GM19035 (cell line): Measurements from ENCODE around the gene SMPD3.

Experiments used
- ATAC-seq: cut with Tn5 transposase; IDR thresholded peaks from one replicate; pipeline ENCODE4 v1.9.1; 2021; ENCODE audit not compliant: unreplicated experiment

SMPD3 gene

DNA sequence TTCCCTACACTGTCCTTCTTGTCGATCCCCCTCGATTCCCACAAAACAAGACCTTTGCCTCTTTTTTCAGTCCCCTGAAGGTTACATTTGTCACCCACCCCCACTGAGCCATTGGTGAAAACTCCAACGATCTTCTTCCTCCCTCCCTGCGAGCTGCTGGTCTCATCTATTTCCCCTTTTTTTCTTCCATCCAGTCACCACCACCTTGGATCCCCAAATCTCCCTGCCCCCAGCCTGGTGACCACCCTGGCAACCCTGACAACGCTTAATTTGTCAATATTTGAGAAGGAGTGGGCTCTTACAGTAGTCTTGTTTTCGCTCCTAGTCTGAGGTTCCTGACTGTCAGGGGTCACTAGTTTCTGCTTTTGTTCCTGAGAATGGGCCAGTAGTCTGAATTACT is 62.9 kb downstream of the SMPD3 start:
- no peak for ATAC-seq

DNA sequence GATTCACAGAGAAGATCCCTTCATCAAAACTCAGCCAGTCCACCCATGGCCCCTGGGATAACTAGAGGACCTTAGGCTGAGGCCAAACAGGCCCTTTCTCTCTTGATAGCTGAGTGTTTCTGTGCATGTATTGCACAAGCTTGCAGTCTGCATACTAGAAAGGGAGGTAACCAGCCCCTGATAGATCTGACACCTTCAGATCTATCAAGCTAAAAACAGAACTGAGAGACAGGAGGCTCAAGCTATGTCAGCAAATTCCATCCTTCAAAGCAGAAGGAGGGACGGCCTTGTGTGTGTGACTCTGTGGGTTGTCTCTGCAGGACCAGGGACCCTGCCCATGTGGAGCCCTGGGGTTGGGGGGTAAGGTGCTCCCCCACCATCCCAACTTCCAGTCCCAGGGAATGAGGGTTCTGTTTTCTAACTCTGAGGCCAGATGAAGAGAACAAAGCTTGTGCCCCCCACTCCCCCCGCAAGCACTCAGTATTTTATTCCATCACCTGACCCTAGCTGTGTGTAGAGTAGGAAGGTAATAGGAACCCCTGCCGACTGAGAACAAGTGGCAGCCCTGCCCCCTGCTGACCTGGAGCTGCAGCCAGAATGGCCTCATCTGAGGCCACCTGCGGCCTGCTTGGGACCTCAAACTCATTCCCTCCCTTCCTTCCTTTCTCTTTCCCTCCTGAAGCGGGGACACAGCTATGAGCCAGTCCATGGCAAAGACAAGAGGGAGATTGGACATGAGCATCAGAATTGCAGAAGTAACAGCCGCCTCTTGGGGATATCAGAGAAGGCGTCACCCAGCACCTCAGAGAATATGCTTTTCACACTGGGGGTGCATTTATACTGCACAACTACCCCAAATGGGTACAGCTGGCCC is 63.8 kb downstream of the SMPD3 start:
- no peak for ATAC-seq

DNA sequence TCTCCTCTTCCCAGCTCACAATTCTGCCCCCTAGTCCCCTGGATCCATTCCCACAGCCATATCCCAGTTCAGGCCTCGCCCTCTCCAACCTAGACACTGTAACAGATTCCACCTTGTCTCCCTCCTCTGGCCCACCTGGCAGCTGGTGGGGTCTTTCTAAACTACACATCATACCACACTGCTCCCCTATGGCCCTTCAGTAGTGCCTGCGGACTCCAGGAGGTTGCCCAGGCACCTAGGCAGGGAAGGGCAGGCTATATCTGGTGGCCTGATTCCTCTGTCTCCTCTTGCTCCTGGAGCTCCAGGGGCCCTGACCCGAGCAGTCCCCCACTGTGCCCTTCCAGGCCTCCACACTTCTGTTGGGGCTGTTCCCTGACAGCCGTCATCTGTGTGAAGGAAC is 64.5 kb downstream of the SMPD3 start:
- ATAC-seq, result no peak

DNA sequence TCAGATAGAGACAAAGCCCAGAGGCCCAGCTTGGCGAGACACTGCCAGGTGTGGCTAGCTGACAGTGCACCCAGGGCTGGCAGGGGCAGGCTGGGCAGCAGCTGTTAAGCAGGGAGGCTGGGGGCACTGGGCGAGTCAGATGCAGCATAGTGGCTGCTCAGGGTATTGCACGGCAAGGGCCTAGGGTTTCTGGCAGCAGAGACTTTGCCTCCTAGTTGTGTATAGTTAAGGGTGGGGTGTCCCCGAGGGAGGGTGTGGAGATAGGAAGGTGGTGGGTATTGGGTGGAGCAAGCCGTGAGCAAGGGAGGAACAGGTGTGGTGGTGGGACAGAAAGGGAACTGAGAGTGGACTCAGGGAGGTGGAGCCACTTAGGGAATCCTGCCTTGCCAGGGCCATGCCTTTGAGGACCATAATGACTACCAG is 66.0 kb downstream of the SMPD3 start:
- ATAC-seq, result no peak

DNA sequence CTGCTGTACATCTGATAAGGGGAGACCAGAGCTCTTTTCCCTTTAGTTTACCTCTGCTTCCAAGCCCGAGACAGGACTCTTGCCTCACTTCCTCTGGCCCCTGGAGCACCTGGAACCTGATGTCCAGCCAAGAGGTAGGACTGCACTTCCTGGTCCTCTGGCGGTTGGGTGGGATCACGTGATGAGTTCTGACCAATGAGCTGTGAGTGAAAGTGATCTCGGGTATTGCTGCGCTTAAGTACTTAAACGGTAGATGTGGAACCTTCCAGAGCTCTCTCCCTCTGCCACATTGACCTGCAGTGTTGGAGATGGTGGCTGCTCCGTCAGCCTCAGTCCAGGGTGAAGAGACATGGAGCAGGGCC is 67.0 kb downstream of the SMPD3 start:
- ATAC-seq, result no peak

DNA sequence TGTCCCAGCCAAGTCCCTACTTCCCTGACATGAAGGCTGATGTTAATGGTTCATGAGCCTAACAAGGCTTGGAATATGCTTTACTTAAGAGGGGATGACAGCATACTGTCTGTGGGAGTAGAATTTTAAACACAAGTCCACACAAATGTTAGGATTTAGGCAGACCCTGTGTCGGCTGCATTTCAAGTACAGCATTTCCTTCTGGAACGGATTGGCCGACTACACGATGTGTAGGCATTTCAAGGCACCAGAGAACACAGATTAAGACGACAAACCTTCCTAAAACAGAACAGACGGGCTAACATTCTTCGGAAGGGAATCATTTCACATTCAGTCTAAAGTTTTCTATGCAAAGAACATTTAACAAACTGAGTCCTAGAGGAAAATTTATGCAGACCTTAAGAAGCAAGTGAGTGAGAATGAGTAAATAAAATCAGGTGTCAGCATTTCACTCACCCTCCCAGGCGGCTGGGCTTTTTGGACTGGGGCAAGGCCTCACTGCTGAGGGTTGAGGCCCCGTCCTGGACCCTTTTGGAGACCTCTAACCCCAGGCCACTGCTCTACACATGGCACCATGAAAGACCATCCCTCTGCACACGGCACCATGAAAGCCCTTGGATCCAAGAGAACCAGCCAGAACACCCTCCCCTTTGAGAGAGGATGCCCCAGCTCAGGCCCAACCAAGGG is 67.5 kb downstream of the SMPD3 start:
- ATAC-seq, result no peak

DNA sequence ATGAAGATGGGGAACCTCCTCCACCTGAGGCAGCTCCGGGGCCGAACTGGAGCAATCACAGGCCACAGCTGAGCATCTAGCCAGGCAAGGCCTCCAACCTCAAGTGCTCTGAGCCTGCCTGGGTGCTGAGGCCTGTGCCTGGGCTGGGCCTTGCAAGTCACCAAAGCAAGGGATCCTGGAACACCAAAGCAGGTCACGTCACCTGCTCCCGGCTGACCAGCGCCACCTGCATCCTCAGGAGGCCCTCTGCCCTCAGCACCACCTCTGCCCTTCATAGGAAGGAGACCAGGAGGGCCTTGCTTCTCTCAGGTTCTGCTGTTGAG is 68.0 kb downstream of the SMPD3 start:
- no peak for ATAC-seq

DNA sequence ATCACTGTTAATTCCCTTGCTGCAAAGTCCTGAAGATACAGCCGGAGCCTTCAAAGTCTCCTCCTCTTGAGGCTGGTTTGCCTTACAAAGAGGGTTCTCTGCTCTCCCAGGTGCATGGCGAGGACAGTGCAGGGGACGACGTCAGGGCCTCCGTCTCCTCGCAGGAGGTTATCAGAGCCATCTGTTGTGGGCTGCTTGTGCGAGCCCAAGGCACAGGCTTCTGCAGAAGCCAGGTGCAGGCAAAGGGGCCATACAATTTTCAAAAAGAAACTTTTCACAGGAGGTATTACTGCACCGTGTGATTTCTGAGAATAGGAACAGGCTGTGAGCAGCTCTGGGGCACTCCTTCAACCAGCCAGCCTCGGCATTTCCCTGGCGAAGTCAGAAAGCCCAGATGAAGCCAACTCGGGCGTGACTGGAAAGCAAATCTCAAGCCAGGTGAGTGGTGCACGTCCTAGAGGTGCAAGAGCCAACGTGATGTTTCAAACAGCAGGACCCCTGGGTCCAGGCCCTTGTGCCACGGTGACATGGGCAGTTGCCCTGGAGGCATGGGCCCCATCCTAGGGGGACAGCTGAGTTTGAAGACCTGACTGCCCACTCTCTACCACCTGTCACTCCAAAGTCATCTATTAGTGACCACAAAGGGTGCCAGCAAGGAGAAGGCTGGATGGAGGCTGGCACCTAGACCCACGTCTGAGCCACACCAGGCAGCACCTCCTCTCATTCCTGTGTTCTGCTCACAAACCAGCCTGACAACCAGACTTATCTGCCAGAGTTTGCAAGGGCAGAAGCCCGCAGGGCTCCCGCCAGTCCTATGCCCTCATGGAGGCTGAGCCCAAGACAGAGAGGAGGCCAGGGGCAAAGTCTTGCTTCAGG is 68.6 kb downstream of the SMPD3 start:
- no peak for ATAC-seq

DNA sequence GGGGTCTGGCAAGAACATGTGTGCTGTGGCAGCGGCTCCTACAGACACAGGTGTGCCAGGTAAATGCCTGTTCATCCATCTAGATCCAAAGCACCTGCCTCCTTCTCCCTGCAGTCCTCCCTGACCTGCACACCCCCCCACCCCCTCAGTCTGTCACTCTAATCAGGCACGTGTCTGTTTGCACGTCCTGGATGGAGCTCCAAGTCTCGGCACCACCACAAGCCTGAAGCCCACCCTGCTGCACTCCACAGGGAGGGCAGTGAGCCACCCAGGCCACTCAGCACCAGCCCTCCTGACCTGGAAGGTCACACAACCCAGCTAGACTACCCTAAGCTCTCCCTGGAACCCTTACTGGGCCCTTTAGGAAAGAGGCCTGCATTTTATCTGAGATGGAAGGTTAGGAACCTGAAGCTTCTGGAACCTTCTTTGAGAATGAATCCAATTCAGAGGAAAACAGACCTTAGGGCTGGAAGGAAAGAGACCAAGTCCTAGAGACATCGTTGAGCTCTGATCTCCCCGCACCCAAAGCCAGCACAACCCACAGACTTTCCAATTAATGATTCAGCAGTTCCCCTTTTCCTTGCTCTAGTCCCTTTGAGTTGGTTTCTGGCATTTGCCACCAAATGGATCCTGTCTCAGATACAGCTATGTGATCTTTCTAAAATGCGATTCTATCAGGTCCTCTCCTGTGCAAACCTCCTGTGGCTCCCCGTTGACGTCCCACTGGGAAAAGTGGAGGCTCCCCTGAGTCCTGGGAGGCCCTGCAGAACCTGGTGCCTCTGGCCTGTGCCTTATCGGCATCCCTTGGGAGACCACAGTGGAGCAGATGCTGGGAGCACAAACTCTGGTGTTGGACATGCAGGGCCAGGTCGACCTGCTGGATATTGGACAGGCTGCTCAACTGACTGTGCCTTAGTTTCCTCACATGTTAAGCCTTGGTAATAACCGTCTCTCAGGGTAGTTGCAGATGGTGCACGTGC is 69.6 kb downstream of the SMPD3 start:
- no peak for ATAC-seq

DNA sequence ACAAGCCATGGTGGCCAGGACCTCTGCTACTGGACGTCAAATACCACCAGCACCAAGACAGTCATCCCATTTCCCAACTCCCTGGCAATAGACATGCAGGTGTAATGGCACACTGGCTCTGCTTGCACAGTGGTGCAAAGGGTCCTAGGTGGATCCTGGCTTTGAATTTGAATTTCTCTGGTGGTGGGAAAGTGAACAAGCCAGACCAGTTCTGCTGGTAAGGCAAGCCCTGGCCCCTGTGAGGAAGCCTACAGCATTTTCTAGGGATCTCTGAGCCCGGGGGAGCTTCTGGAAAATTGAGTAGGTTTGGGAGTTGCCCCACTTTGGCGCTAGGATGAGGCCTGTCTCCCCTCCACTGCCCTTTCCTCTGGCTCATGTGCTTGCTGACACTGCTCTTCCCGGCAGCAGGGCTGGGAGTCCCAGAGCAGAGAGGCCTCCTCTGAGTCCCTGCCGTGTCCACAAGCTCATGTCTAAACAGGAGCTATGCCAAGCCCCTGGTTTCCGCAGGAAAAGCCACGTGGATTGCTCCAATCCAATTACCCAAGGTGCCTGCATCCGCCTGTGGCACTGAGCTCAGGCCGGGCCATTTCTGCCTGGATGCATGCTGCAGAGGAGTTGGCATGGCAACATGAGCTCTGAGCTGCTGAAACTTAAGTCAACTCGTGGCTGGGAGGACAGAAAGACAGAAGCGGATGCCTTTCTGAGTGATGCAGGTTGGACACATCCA is 70.5 kb downstream of the SMPD3 start:
- no peak for ATAC-seq

DNA sequence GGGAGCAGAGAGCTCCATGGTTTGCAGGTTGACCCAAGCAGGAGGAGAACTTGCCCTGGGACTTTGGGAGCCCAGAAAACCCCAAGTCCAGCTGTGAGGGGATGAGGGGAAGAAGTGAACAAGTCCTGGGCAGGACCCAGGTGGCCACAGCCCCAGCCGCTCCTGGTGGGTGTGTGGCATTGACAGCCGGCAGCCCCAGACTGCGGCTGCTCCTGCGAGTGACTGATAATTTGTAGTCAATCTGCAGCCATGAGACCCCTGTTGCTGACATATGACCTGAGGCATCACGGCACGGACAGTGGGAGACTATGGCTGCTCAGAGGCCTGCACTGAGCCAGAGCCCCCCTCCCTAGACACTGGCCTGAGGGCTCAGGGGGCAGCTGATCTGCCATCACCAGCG is 71.1 kb downstream of the SMPD3 start:
- ATAC-seq, result no peak

DNA sequence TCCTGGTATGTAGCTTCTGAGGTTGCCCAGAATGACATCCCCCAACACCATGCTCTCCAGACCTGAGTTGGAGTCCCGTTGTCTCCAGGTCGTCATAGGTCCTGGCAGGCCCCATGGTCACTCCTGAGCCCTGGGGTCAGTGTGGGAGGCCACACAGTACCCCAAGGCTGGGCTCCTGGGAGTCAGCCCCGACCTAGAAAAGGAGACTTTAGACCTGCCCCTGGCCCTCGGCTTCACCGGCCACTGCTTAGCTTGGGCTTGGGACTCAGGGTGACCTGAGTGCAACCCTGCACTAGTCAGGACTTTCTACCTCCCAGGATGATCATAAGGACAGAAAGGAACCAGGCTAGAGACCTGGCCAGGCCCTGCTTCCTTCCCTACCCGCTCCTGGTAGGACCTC is 71.7 kb downstream of the SMPD3 start:
- ATAC-seq, result no peak

DNA sequence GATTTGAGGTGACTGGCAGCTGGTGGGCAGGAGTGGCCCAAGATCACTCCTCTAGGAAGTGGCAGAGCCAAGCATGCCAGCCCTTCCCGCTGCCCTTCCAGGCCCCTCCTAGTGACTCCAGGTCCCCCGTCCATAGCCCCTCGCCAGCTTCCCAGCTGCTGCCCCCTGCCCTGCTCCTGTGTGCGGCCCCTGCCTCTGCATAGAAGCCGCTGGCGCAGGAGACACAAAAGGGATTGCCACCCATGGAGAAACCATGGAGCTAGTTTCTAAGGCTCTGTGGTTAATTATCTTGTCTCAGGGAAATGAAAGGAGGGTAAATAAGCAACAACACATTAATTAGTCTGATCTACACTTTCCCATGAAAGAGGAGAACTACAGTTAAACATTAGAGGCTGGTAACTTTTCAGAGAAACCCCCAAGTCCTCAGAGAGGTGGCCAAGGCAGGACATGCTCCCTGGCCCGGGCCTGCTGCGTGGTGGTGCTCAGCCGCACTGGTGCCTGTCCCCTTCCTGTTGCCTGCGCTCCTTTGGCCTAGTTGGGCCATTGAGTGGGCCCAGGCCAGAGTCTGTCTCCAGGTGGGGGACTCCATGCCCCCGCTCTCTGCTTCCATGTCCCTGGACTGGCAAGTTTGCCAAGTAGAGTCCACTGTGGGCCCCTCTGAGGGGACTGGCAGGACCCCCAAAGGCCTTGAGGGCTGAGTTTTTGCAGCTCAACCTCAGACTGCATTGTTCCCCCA is 72.3 kb downstream of the SMPD3 start:
- ATAC-seq, result no peak

DNA sequence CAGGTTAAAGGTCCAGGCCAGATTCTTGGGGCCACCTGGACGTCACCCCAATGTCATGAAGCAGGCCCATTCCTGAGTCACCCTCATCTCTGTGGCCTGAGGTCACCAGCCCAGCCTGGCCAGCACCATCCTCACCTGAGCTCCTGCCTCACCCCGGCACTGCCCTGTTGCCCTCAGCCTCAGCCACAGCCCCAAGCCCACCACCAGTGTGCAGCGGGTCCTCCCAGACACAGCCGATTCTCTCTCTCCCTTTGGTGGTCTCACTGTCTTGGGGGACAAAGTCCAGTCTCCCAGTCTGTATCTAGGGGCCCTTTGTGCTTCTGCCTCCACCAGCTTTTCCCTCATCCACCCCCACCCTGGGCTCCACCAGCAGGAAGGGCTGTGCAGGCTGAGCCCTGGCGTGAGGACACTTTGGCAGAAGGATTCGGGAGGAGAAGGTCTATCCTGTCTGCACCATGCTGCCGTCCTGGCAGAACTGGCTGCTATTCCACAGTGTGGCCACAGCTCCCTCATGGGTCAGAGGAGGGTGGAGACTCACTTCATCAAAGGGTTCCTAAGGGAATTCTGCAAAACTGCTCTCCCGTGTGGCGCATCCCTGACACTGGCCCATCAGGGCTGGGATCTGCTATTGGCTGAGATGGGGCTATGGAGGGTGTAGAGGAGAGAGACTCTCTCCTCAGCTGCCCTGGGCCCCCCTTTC is 73.2 kb downstream of the SMPD3 start:
- no peak for ATAC-seq

DNA sequence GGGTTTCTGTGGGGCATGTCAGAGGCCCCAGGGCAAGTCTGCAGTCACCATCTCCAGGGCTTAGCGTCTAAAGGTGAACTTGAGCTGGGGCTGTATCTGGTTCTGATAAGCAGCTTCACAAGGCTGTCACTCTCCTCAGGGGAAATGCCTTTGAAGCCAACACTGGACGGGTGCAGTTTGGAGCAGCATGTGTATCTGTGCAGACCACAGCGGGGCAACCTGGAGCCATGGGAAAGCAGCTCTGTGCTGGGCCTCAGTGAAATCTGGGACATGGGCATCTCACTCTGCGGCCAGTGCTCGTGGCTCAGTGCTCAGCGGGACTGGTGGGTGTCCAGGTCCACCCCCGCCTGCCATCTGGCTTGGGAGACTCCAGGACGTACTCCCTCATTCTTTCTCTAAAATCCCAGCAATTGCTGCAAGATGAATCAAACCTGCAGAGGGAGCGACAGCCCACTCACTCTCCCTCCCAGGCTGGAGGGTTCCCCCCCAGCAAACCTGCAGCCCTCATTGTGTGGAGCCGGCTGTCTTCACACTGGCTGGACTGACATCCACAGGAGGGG is 74.0 kb downstream of the SMPD3 start:
- no peak for ATAC-seq

DNA sequence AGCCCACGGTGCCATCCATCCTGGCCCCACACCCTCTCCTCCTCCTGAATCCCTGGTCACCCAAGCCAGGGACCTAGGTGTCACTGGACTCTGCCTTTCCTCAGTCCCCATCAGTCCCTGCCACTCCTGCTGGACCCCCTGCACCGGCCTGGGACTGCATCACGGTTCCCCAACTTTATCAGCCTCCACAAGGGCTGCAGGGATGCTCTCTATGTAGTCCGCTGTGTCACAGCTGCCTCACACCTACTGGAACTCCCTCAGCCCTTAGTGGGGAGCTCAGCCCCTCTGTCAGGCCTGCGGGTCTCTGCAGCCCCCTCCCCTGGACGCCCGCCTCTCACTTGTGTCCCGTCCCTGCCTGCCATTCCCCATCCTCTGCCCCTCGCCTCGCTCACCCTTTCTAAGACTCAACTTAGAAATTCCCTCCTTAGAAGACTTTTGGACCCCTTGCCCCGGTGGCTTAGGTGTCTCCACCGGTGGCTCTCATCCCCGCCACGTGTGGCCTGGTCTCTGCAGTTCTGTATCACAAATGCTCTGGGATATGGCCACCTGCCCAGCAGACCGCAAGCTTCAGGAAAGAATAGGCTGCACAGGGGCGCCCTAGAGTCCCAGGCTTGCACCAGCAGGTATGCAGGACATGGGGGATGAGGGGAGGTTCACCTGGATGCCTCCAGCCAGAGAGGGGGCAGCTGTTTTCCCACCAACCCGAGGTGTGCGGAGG is 74.6 kb downstream of the SMPD3 start:
- ATAC-seq, result no peak

DNA sequence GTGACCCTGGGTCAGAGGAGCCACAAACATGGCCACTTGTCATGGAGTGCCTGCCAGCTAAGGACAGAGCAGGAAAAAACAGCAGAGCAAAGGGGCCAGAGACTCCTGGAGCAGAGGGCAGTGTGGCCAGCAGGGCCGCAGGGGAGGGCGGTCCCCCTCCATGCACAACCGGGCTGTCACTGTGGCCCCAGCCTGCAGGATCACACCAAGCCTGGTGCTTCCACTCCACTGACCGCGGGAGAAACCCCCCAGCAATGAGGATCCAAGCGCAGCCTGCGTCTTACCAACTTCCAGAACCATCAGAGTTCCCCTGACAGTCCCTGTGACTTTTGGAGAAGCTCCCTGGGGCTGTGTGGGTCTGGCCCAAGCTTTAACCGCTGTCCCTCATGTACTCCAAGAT is 75.5 kb downstream of the SMPD3 start:
- no peak for ATAC-seq

DNA sequence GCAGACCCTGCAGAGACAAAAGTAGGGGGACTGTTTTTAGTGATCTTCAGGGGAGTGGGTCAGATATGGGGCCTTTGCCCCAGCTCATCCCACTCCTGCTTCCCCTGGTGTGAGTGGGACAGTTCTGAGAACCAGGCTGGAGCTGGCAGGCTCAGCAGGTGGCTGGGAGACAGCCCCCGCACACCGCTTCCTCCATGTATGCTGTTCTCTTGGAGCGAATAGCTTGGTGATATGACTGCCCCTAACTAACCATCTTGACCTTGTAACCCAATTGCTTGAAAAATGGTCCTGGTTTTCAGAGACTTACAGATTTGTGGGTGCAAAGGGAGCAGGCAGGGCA is 76.0 kb downstream of the SMPD3 start:
- no peak for ATAC-seq
